GM21786 (cell line): Measurements from ENCODE around the gene LTBP1.

ENCODE experiments used
- ATAC-seq: cut with Tn5 transposase; IDR thresholded peaks from one replicate; pipeline ENCODE4 v1.9.1; 2021; ENCODE audit not compliant: unreplicated experiment

LTBP1 gene

DNA sequence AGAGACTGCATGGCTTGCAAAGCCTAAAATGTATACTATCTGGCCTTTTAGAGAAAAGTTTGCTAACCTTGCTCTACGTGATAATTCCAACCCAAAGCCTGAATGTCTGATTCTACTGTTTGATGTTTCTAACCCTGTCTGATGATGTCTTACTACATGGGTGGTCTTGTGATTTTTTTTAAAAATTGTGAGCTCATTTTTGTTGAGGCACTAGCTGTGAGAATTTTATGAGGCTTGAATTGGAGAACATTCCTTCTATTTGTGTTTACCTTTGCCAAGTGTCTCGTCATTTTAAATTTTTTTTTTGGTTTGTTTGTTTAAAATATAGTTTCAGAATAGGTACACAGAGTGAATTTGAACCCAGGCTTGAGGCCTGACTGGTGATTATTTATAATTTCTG, 15.2 kb upstream of the LTBP1 start:
- no peak for ATAC-seq

DNA sequence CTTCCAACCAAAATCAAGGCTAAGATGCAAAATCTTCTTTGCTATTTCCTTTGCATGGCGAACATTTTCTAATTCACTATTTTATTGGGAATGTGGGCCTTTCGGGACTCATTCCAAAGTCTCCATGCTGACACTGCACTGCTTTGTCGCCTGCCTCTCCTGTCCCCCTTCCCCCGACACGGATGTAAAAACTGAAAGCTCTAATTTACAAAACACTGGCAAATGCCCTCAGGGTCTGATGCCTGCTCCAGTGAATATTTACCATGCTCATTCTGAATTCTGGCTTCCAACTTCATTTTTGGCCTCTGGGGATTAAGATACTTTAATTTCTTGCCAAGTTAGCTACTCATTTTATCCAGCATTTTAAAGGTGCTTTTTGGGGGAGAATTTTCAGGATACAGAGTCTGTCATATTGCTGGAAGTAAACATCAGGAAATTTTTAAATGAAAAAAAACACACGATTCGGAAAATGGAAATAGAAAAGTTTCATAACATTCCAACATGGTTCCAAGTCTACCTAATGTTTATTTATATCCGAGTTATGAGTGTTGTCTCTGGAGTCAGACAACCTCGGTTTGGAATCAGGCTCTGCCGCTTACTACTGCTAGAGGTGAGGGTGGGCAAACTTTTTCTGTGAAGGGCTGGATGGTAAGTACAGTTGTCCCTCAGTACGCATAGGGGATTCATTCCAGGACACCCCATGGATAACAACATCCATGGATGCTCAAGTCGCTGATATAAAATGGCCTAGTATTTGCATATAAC, 14.6 kb upstream of the LTBP1 start:
- no peak for ATAC-seq

DNA sequence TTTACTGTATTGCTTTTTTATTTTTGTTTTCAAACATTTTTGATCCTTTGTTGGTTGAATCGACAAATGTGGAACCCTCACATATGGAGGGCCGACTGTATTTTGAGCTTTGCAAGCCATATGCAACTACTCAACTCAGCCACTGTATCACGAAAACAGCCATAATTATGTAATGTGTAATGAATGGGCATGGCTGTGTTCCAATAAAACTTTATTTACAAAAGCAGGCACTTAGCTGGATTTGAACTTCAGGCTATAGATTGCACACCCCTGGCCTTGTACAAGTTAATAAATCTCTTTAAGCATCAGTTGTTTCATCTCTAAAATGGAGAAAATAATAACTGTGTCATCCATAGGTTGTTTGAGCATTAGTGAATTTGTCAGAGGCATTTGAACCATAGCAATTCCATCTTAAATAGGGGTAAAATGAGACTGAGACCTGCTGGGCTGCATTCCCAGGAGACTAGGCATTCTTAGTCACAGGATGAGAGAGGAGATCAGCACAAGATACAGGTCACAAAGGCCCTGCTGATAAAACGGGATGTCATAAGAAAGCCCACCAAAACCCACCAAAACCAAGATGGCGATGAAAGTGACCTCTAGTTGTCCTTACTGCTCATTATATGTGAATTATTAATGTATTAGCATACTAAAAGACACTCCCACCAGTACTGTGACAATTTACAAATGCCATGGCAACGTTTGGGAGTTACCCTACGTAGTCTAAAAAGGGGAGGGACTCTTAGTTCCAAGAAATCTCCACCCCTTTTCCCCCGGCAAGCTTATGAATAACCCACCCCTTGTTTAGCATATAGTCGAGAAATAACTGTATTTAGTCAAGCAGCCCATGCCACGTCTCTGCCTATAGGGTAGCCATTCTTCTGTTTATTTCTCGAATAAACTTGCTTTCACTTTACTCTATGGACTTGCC, 13.7 kb upstream of the LTBP1 start:
- no peak for ATAC-seq

- no peak for ATAC-seq
Observed at GRCh38 chr2:32933756-32934095, 13.0 kb upstream of the LTBP1 start.

DNA sequence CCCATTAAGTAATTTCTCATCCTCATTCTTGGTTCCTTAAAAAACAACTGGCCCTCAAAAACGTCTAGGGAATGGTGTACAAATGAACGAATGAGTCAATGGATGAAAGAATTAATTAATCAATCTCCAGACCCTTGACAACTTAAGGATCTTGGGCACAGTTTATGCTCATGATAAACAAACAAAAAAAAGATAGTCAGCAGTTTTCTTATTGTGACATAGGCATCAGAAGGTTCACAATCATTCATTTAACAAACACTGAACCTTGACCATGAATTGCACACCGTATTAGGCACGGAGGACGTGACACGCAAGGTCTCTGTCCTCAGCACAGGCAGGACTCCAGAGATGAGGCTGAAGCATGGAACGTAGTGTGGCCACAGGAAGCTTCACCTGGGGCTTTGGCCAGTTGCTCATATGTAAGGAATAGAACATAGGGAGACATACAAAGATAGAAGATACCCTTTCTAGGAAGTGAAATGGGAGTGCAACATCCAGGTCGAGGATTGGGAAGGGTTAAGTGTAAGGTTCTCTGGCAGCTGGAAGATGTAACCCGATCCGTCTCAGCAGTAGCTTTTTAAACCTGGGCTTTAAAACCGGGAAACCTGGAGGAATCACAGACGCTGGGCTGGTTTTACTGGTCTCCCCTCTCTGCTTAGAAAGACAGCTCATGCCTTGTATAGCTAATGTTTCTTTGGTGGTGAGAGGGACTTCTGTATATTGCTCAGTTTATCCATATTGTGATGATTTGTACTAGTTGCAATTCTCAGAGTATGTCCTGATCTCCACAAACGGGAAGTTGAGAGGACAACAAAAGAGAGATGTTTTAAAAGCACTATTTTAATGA, 8.9 kb upstream of the LTBP1 start:
- no peak for ATAC-seq

DNA sequence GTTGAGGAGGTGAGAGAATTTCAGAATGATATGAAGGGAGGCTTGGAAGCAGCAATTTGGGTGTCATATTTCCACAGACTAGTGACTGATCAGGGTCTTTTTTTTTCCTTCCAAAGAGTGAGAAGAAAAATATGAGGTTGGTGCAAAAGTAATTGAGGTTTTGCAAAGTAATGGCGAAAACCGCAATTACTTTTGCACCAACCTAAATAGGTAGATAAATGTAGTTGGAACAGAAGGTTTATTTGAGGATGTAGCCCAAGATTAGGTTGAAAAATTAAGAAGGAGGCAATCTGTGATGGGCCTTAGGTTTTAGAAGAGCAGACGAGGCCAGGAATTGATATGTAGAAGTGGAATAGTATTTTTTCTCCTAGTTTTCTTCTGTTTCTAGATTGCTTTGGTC, 7.8 kb upstream of the LTBP1 start:
- no peak for ATAC-seq

GRCh38 chr2:32940316-32940997, 6.3 kb upstream of the LTBP1 start:
- ATAC-seq = no peak

DNA sequence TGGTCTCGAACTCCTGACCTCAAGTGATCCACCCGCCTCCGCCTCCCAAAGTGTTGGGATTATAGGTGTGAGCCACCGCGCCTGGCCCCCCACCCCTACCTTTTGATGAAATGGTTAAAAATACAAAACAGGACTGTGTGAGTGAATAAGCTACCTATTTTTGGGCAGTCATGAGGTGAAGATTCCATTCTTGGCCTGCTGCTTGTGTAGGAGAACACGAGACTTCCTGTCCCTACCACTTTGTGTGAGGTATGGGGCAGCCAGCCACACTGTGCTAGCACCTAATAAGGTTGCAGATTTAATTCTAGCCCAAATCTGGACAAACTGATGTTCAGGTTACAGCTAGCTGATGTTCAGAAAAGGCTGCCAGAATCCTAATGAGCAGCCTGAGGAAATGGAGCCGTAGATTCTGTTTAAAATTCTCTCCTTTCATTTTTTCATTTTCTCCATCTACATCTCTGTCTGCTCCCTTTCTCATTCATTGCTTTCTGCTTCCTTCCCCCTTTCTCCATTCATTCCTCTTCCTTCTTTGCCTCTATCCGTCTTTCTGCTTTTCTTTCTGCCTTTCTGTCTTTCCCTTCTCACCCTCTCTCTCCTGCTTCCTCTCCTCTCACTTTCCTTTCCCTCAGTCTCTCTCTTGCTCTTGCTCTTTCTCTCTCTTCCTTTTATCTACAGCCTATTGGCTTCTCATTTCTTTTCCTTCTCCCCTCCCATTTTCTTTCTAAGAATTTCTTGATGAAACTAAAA, 4.6 kb upstream of the LTBP1 start:
- no peak for ATAC-seq

DNA sequence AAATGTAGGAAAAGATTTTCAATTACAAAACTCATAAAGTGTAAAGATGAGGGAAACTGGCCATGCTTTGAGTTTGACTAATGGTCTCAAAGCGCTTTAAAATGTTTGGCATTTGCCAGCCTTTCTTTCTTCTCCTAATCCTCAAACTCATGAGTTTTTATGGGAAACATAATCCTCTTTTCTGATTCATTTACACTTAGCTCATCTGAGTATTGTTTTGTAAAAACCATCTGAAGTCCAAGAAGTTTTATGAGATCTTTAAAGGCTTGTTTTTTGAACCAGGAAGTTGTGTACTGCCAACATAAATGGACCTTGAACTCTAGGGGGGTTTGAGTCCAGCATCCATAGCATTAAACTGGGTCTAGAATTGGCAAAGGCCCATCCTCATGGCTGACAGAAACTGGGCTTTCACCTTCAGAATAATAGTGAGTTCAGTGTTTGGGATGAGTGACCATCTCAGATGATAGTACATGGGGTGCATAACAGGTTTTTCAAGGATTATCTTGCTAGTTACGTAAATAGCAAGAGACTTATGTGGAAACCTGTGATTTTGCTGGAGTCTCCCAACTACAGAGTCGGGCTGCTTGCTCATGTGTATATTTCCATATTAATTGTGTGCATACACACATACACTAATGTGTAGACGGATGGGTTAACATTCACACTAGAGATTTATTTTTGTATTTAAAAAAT, 3.8 kb upstream of the LTBP1 start:
- ATAC-seq = no peak

DNA sequence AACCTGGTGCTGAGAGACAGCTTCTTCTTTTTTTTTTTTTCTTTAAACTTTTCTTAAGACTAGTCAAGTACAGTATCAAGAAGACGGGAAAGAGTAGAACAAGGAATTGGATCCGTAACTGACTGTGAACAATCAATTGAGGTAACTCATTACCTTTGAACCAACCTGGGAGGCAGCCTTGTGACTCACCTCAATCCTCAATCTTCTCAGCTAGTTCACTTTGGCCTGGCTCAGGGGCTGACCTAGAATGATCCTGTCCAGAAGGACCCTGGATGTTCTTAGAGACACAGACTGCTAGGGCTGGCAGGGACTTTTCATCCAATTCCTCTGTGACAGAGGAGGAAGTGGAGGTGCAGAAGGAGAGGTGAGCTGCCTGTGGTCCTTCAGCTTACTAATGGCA, 1.5 kb upstream of the LTBP1 start:
- ATAC-seq = no peak

- no peak for ATAC-seq
Observed at GRCh38 chr2:32947076-32947483, 327 bp downstream of the LTBP1 start.

DNA sequence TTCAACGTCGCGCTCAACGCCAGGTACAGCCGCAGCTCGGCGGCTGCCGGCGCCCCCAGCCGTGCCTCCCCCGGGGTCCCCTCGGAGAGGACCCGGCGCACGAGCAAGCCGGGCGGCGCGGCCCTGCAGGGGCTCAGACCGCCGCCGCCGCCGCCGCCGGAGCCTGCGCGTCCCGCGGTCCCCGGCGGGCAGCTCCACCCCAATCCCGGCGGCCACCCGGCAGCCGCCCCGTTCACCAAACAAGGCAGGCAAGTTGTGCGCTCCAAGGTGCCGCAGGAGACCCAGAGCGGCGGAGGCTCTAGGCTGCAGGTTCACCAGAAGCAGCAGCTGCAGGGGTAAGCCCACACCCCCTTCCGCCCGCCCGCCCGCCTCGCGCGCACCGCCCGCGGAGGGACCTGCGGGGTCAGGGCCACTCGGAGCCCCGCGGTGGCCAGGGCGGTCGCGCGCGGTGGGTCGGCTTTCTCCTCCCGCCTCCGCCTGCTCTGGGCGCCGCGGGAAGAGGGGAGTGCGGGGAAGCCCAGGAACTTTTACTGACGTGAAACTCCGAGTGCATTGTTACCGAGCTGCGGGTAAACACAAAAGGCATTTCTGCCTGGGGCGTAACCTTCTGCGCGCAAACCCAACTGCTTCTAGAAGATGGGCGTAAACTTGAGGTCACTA, 861 bp downstream of the LTBP1 start:
- no peak for ATAC-seq

DNA sequence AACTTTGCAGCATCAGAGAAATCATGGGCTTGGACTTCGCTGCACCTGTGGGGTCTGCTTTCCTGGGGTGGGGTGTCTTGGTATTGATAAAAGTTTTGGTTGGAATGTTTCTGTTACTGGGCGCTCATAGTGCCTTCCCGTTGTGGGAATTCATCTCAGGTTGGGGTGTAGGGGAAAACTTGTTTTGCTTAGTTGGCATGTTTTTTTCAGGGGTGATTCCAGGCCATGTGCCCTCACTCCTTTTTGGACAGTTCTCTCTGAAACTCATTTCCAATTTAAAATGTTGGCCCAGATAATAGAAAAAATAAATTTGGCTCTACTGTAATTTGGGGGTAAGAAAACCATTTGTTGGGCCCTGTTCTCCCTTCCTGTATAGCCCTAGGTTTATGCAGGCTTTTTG, 1.5 kb downstream of the LTBP1 start:
- ATAC-seq = no peak

- no peak for ATAC-seq
Observed at GRCh38 chr2:32949260-32949659, 2.5 kb downstream of the LTBP1 start.

DNA sequence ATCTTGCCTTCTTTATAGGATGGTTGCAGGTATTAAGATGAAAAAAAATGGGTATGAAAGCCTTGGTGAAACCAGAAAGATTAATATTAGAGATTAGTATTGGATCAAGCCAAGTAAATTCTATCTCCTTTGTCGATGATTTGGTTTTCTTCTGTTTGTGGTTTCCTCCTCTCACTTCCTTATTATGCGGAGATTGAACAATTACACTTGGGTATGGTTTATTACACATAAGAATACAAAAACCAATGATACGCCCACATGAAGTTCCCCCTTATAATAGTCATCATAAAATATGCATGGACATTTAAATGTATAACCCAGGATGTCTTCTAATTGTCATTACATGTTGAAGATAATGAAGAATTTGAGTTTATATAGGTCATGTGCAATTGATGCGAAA, 4.9 kb downstream of the LTBP1 start:
- no peak for ATAC-seq

DNA sequence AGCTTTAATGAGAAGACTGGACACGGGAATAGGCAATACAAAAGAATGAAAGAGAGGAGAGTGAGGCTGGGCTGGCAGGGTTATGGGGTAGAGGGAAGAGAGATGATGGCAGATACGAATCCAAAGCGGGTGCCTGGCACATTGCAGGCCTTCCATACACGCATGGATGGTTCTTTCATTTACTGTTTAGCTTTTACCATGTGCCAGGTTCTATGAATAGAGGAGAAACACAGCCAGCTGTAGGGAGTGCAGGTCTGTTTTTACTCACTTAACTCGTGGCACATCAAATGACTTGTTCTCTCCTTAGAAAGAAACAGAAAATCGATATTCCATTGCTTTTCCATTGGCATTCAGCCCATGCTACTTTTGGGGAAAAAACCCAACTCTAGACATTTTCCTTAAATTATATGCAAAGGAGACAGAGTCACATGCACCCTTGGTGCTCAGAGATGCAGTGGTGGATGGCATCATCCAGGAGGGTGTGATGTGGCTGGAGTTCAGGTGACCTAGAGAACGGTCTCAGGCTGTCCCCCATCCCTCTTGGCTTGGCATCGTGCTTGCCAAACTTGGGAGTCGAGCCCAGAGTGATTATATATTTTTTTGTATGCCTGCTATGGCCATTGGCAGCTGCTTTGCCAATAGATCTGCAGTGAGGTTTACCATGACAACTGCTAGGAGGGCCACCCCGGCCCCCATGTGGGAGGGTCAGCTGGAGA, 6.2 kb downstream of the LTBP1 start:
- no peak for ATAC-seq

- no peak for ATAC-seq
Observed at GRCh38 chr2:32954206-32954605, 7.5 kb downstream of the LTBP1 start.

- no peak for ATAC-seq
Observed at GRCh38 chr2:32958821-32959220, 12.1 kb downstream of the LTBP1 start.
